NT2/D1 (cell line): ENCODE results near the gene WWTR1.

Source experiments
- YY1 ChIP-seq: IDR thresholded peaks from 2 replicates; pipeline ENCODE4 v1.6.1; 2011; ENCODE audit not compliant: insufficient read length, insufficient read depth
- ZNF274 ChIP-seq: IDR thresholded peaks from 2 replicates; pipeline ENCODE4 v1.6.1; 2011; ENCODE audit warnings: mild to moderate bottlenecking, low read depth, low read length

DNA sequence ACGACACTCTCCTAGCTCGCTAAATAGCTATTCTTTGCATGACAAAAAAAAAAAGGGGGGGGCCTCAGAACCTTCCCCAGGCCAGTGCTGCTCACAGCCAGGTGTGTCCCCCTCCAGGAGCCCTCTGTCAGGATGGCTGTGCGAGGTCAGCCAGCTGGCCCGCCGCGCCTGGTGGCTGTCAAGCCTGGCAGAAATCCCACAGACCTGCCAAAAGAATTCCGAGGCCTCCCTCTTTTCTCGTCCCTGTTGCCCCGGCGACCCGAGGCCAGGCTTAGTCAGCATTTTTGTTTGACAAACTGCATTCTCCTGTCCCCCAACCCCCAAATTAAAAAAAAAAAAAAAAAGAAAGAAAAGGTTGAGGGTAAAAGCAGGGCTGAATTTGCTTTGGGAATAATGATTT, 121.4 kb downstream of the WWTR1 start:
- TF ChIP-seq YY1 (no peak), ZNF274 (no peak)
